HepG2 (cell line): Measurements from ENCODE around the gene SUMO1. TPM values are rescaled to one million over a fixed set of nuclear protein-coding genes. Genes with fewer than 3 reads are reported as not detected.

Experiments
- ATAC-seq: fragments of 200-7000 bp; cut with Tn5 transposase; 3 replicates; pipeline ENCODE4 v1.9.1; 2020; ENCODE audit warnings: mild to moderate bottlenecking, moderate library complexity
- BruUV-seq: library from RNA; stranded (reverse); fragments of 400-500 nt; replicated peaks from 2 replicates; lab custom pipeline; 2021; lab: Mats Ljungman, UMichigan
- CTCF ChIA-PET: fragments of 300-600 bp; formaldehyde crosslinking; extraction: SDS; loops from one replicate; lab custom pipeline; 2021; ENCODE audit warnings: low total read pairs, inconsistent platforms, low intra/inter-chr PET ratio; lab: Yijun Ruan, JAX
- POLR2A ChIA-PET: fragments of 350-600 bp; sonication (Branson Sonifier 250); formaldehyde crosslinking; loops from one replicate; lab custom pipeline; 2020; ENCODE audit warnings: antibody characterized with exemption, inconsistent platforms; lab: Yijun Ruan, JAX
- DNase-seq: peaks from one replicate; pipeline ENCODE4 v3.0.0-alpha.2; 2015; ENCODE audit warnings: low spot score
- FAIRE-seq: peaks from 3 replicates; lab custom pipeline; 2011; peaks lifted over from hg19 to GRCh38; lab: Jason Lieb, UNC
- H2AFZ ChIP-seq: one replicate; pipeline ENCODE4 v1.6.1; 2011; ENCODE audit warnings: low read length, inconsistent platforms
- H3K27ac ChIP-seq: fragments of 300-600 bp; 3 replicates; pipeline ENCODE4 v1.8.0; 2011; ENCODE audit warnings: mixed run types, mild to moderate bottlenecking, mixed read lengths, low read length, inconsistent platforms; ENCODE audit not compliant: insufficient read depth; ENCODE audit errors: extremely low read length
- H3K27me3 ChIP-seq, 2 experiments: fragments of 200-600 bp in 1 of 2; 2 replicates in 1 of 2; 3 replicates in 1 of 2; pipeline versions ENCODE4 v1.6.0 to v1.8.0; 2011; ENCODE audit warnings: low read length in 2 of 2, mild to moderate bottlenecking in 2 of 2, moderate library complexity in 2 of 2, inconsistent platforms in 1 of 2; ENCODE audit not compliant: insufficient read depth in 2 of 2, control insufficient read depth in 1 of 2
- H3K36me3 ChIP-seq, 2 experiments: fragments of 200-600 bp in 1 of 2; replicated peaks in 1 of 2; 2 replicates in 1 of 2; 3 replicates in 1 of 2; pipeline versions ENCODE4 v1.5.1 to v1.8.0; 2011; ENCODE audit warnings: low read length in 2 of 2, inconsistent platforms in 1 of 2; ENCODE audit not compliant: insufficient read depth in 2 of 2, control insufficient read depth in 1 of 2
- H3K4me1 ChIP-seq: 2 replicates; pipeline ENCODE4 v1.5.1; 2012; ENCODE audit warnings: low read length, inconsistent platforms; ENCODE audit not compliant: insufficient read depth
- H3K4me2 ChIP-seq: 2 replicates; pipeline ENCODE4 v1.6.0; 2011; ENCODE audit warnings: low read depth, low read length, inconsistent platforms
- H3K4me3 ChIP-seq, 3 experiments: fragments of 200-600 bp in 1 of 3; sonication (generic), shearing (Covaris generic) in 1 of 3; replicated peaks in 1 of 3; 2 replicates each; pipeline ENCODE4 v1.5.1; 2011 to 2016; ENCODE audit warnings: low read length in 3 of 3, inconsistent platforms in 2 of 3, low read depth in 2 of 3, mild to moderate bottlenecking in 2 of 3, control low read depth in 1 of 3, mixed read lengths in 1 of 3; ENCODE audit not compliant: insufficient read depth in 1 of 3
- H3K79me2 ChIP-seq: one replicate; pipeline ENCODE4 v1.6.1; 2011; ENCODE audit warnings: low read length, inconsistent platforms; ENCODE audit not compliant: insufficient read depth
- H3K9ac ChIP-seq: 2 replicates; pipeline ENCODE4 v1.6.0; 2011; ENCODE audit warnings: mild to moderate bottlenecking, low read depth, low read length, inconsistent platforms; ENCODE audit not compliant: insufficient read depth
- H3K9me3 ChIP-seq: 2 replicates; pipeline ENCODE4 v1.5.1; 2012; ENCODE audit warnings: mild to moderate bottlenecking, low read length
- H4K20me1 ChIP-seq: 2 replicates; pipeline ENCODE4 v1.6.0; 2011; ENCODE audit warnings: inconsistent platforms, mild to moderate bottlenecking, low read length, moderate library complexity; ENCODE audit not compliant: insufficient read depth
- CAMTA2 ChIP-seq: sonication (generic); formaldehyde crosslinking; IDR thresholded peaks from 2 replicates; pipeline ENCODE4 v1.4.0; 2020; ENCODE audit warnings: mild to moderate bottlenecking, missing genetic modification reagents, borderline replicate concordance
- CBFB ChIP-seq: sonication (generic); formaldehyde crosslinking; IDR thresholded peaks from 2 replicates; pipeline ENCODE4 v1.4.0; 2020; ENCODE audit warnings: missing genetic modification reagents
- CENPT ChIP-seq: sonication (generic); formaldehyde crosslinking; IDR thresholded peaks from 2 replicates; pipeline ENCODE4 v1.8.0; 2022; ENCODE audit warnings: low read depth, mild to moderate bottlenecking, moderate library complexity, missing genetic modification reagents
- DPF2 ChIP-seq: sonication (generic); formaldehyde crosslinking; IDR thresholded peaks from 2 replicates; pipeline ENCODE4 v1.4.0; 2020; ENCODE audit warnings: mild to moderate bottlenecking, low read depth, missing genetic modification reagents, borderline replicate concordance
- GTF2F1 ChIP-seq: fragments of 150-350 bp; IDR thresholded peaks from 2 replicates; pipeline ENCODE4 v1.6.1; 2014; ENCODE audit warnings: low read length
- NR2F6 ChIP-seq, 2 experiments: IDR thresholded peaks; 2 replicates each; pipeline ENCODE4 v1.6.1; 2016; ENCODE audit warnings: antibody characterized with exemption in 1 of 2, mild to moderate bottlenecking in 1 of 2
- RAD51 ChIP-seq: fragments of 450-650 bp; IDR thresholded peaks from 2 replicates; pipeline ENCODE4 v1.6.1; 2016; ENCODE audit warnings: borderline replicate concordance
- RFX1 ChIP-seq: fragments of 450-650 bp; IDR thresholded peaks from 2 replicates; pipeline ENCODE4 v1.6.1; 2017
- ZNF24 ChIP-seq: fragments of 450-650 bp; IDR thresholded peaks from 2 replicates; pipeline ENCODE4 v1.6.1; 2017; ENCODE audit warnings: antibody characterized with exemption, mild to moderate bottlenecking
- ZNF34 ChIP-seq: sonication (generic); formaldehyde crosslinking; IDR thresholded peaks from 2 replicates; pipeline ENCODE4 v1.4.0; 2020; ENCODE audit warnings: mild to moderate bottlenecking, missing genetic modification reagents, borderline replicate concordance
- ZNF350 ChIP-seq: sonication (generic); formaldehyde crosslinking; IDR thresholded peaks from 2 replicates; pipeline ENCODE4 v1.4.0; 2020; ENCODE audit warnings: mild to moderate bottlenecking, low read depth, missing genetic modification reagents, borderline replicate concordance
- ZNF382 ChIP-seq: sonication (generic); formaldehyde crosslinking; IDR thresholded peaks from 2 replicates; pipeline ENCODE4 v1.5.0; 2020; ENCODE audit warnings: missing genetic modification reagents, mild to moderate bottlenecking, borderline replicate concordance
- ZNF468 ChIP-seq: sonication (generic); formaldehyde crosslinking; IDR thresholded peaks from 2 replicates; pipeline ENCODE4 v1.8.0; 2022; ENCODE audit warnings: mild to moderate bottlenecking, moderate library complexity, missing genetic modification reagents
- WGBS: methylation state at CpG from one replicate; pipeline ENCODE4 v1.1.6; 2017; ENCODE audit warnings: low lambda C conversion rate; 5-methylcytosine and 5-hydroxymethylcytosine counted together
- in situ Hi-C: cut with HindIII; loops from 2 replicates; pipeline ENCODE4 v1.10.0; 2017; ENCODE audit warnings: low pct_unique_long_range_greater_than_20kb; ENCODE audit not compliant: extremely low pct_ligation_motif_present
- intact Hi-C: fragments of 100-400 bp; cut with micrococcal nuclease; formaldehyde crosslinking; loops from one replicate; pipeline ENCODE4 v1.10.0; 2022; ENCODE audit not compliant: unreplicated experiment
- polyA plus RNA-seq, 8 experiments: library from polyadenylated mRNA; depleted of rRNA in 3 of 8; stranded (reverse) in 7 of 8; unstranded in 1 of 8; fragments of >200 nt; fragmentation: Illumina TruSeq in 4 of 8; extraction: Trizol in 4 of 8; gene quantifications; 2 replicates each; pipeline versions ENCODE4 v1.2.1 to v1.2.3, GENCODE V29; 2011 to 2016; ENCODE audit warnings: low read depth in 4 of 8, missing spikeins in 1 of 8, mixed read lengths in 1 of 8; ENCODE audit not compliant: insufficient read depth in 1 of 8
- total RNA-seq, 5 experiments: library from RNA; depleted of rRNA; stranded (reverse); fragments of >200 nt; fragmentation: Illumina TruSeq; extraction: Trizol; gene quantifications; 2 replicates each; pipeline ENCODE4 v1.2.3, GENCODE V29; 2016; ENCODE audit warnings: low read depth in 1 of 5
- TF ChIP-seq, protein P1 (sequence below): sonication (generic); formaldehyde crosslinking; IDR thresholded peaks from 2 replicates; pipeline ENCODE4 v1.4.0; 2020; ENCODE audit warnings: mild to moderate bottlenecking, missing genetic modification reagents
- TF ChIP-seq, protein P2 (sequence below): sonication (generic); formaldehyde crosslinking; IDR thresholded peaks from 2 replicates; pipeline ENCODE4 v1.4.0; 2020; ENCODE audit warnings: mild to moderate bottlenecking, missing genetic modification reagents
- TF ChIP-seq, protein P3 (sequence below): sonication (generic); formaldehyde crosslinking; IDR thresholded peaks from 2 replicates; pipeline ENCODE4 v1.4.0; 2020; ENCODE audit warnings: missing genetic modification reagents
- TF ChIP-seq, protein P4 (sequence below): sonication (generic); formaldehyde crosslinking; IDR thresholded peaks from 2 replicates; pipeline ENCODE4 v1.8.0; 2022; ENCODE audit warnings: mild to moderate bottlenecking, missing genetic modification reagents, moderate library complexity
- TF ChIP-seq, protein P5 (sequence below): sonication (generic); formaldehyde crosslinking; conservative IDR thresholded peaks from 2 replicates; pipeline ENCODE4 v1.4.0; 2020; ENCODE audit warnings: missing genetic modification reagents

SUMO1 gene
- total and polyA plus RNA-seq, 2 of the 13 experiments (the other 11 are each of a cell fraction or from before 2014, with no cell fraction given): 101 to 173 TPM

DNA sequence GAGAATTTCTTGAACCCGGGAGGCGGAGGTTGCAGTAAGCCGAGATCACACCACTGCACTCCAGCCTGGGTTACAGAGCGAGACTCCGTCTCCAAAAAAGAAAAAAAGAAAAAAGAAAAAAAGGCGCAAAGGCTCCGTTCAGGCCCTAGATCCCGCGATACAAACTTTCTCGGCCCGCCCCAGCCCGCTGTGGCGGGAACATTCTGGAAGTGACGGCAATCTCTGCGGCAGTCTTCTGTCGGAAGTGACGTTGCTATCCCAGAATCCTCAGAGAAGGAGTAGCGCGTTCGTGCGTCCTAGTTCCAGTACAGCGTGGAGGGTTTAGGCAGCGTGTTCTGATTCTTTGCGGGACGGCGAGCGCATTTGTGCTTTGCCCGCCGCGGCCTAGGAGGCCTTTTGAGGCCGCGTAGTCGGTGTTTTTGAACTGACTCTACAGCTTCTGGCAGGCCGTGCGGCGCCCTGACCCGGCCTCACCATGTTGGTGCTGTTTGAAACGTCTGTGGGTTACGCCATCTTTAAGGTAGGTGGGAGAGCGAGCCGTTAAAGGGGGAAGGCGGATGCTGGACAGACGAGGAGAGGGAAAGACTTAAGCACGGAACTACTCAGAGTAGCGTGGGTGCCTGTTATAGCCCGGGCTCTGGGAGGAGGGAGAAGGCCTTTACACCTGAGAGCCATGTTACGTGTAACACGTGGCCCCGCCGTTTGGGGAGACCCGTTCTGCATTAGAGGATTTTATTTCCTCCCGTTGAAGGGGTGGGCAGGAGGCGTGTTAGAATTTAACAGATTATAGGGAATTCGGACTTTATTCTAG is 27.3 kb upstream of the SUMO1 start, which contains the start of gene NOP58:
NOP58 (plus strand) TSS at position 297 of the 811 bp plus-strand sequence; CDS start at position 476, 179 bp downstream.
- H3K36me3 ChIP-seq: peaks cover 3 to 6% of the 10 kb centered on the region in 2 experiments; a peak in 2 of 5 replicates
- peaks cover 44% of the 10 kb centered on the region for H4K20me1 ChIP-seq
- peak within 1 kb of the TSS; percentile 75 to 97 (median 91) for H3K4me3 ChIP-seq
- peak within 1 kb of the TSS; percentile 99 for H3K9ac ChIP-seq
- ATAC-seq (peak; percentile 93), DNase-seq (peak; percentile 97), FAIRE-seq (peak; percentile 84)
- intact Hi-C loops: loop anchor here (2.0 kb wide), 1 partner anchor 27 kb away; the partner anchor contains the start of gene SUMO1
- TSS peak; percentile 67 for BruUV-seq
- H3K27me3 ChIP-seq: no peaks in the 10 kb centered on the region; a peak in 1 of 5 replicates
- no peaks in the 10 kb centered on the region for H3K9me3 ChIP-seq
- in situ Hi-C loops: no loop called here
- POLR2A ChIA-PET: interaction anchor here (1.0 to 2.3 kb wide), 6 partner anchors 12 to 485 kb away, joined by 3 to 12 read pairs (median 4); partner anchors contain the start of gene ALS2
- peaks cover 50% of the 10 kb centered on the region for H3K79me2 ChIP-seq
- no peak within 1 kb of the TSS for H2AFZ ChIP-seq
- CTCF ChIA-PET: no interaction called here
- peak within 1 kb of the TSS; percentile 93 for H3K27ac ChIP-seq
- H3K4me2 ChIP-seq: peak within 1 kb of the TSS; percentile 95
- H3K4me1 ChIP-seq: peaks cover 43% of the 10 kb centered on the region
- under 1% methylated on average over 54 of the region's 54 CpGs for WGBS
- TF ChIP-seq CAMTA2 (CRISPR knock-in tag) (peak; percentile 90; the same call in 1 of the 2 replicates), ZNF34 (CRISPR knock-in tag) (0 out of 2 replicates have a peak, but pooled peaks have one; percentile 78), RAD51 (no peak), NR2F6 (IDR thresholded peaks at IDR 0.05) (no peak), NR2F6 (CRISPR knock-in tag; IDR thresholded peaks at IDR 0.05) (0 out of 2 replicates have a peak, but pooled peaks have one; percentile 3), CENPT (CRISPR knock-in tag) (no peak), ZNF24 (no peak), ZNF468 (no peak), DPF2 (no peak), CBFB (CRISPR knock-in tag) (0 out of 2 replicates have a peak, but pooled peaks have one; percentile 20), ZNF382 (CRISPR knock-in tag) (no peak), GTF2F1 (peak; percentile 60; the same call in 1 of the 2 replicates), RFX1 (no peak; the same call in 1 of the 2 replicates), ZNF350 (CRISPR knock-in tag) (peak; percentile 98)
- TF ChIP-seq, protein P1, sequence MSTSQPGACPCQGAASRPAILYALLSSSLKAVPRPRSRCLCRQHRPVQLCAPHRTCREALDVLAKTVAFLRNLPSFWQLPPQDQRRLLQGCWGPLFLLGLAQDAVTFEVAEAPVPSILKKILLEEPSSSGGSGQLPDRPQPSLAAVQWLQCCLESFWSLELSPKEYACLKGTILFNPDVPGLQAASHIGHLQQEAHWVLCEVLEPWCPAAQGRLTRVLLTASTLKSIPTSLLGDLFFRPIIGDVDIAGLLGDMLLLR: peak; percentile 90
- TF ChIP-seq, protein P2, sequence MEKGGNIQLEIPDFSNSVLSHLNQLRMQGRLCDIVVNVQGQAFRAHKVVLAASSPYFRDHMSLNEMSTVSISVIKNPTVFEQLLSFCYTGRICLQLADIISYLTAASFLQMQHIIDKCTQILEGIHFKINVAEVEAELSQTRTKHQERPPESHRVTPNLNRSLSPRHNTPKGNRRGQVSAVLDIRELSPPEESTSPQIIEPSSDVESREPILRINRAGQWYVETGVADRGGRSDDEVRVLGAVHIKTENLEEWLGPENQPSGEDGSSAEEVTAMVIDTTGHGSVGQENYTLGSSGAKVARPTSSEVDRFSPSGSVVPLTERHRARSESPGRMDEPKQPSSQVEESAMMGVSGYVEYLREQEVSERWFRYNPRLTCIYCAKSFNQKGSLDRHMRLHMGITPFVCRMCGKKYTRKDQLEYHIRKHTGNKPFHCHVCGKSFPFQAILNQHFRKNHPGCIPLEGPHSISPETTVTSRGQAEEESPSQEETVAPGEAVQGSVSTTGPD: 0 out of 2 replicates have a peak, but pooled peaks have one; percentile 64
- TF ChIP-seq, protein P3, sequence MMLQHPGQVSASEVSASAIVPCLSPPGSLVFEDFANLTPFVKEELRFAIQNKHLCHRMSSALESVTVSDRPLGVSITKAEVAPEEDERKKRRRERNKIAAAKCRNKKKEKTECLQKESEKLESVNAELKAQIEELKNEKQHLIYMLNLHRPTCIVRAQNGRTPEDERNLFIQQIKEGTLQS (CRISPR knock-in tag): peak; percentile 47; the same call in 1 of the 2 replicates
- TF ChIP-seq, protein P4, sequence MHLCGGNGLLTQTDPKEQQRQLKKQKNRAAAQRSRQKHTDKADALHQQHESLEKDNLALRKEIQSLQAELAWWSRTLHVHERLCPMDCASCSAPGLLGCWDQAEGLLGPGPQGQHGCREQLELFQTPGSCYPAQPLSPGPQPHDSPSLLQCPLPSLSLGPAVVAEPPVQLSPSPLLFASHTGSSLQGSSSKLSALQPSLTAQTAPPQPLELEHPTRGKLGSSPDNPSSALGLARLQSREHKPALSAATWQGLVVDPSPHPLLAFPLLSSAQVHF (CRISPR knock-in tag): no peak; the same call in 1 of the 2 replicates
- TF ChIP-seq, protein P5, sequence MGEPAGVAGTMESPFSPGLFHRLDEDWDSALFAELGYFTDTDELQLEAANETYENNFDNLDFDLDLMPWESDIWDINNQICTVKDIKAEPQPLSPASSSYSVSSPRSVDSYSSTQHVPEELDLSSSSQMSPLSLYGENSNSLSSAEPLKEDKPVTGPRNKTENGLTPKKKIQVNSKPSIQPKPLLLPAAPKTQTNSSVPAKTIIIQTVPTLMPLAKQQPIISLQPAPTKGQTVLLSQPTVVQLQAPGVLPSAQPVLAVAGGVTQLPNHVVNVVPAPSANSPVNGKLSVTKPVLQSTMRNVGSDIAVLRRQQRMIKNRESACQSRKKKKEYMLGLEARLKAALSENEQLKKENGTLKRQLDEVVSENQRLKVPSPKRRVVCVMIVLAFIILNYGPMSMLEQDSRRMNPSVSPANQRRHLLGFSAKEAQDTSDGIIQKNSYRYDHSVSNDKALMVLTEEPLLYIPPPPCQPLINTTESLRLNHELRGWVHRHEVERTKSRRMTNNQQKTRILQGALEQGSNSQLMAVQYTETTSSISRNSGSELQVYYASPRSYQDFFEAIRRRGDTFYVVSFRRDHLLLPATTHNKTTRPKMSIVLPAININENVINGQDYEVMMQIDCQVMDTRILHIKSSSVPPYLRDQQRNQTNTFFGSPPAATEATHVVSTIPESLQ (CRISPR knock-in tag): no peak; the same call in 1 of the 2 replicates
